ENCODE measurements around the gene HOXC12. TPM values are rescaled to one million over a fixed set of nuclear protein-coding genes. Genes with fewer than 3 reads are reported as not detected.

Gene HOXC12
- total RNA-seq, 2 experiments from 2014 or later: not detected

DNA sequence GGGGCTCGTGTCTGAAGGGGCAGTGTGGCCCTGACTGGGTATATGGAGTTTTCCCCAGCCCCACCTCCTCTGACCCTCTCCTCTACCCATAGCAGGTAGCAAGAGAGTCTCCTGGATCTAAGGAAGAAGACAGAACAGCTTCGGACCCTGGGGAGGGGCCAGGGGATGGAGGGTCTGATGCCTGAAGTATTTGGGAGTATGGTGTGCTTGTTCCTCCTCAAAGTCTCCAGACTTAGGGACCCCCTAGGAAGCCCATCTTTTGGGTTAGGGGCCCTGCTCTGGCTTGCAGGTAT is 53.5 kb downstream of the HOXC12 start:
- intact Hi-C loops (cut with micrococcal nuclease; ENCODE audit: unreplicated experiment): no loop called here
- no TSS peak for BruUV-seq (replicated peaks)
- TF ChIP-seq EZH2phosphoT487 (IDR thresholded peaks at IDR 0.05; ENCODE audit: borderline replicate concordance, low read depth, low read length): no peak
- no peak for TF ChIP-seq CTCF (conservative IDR thresholded peaks at IDR 0.05; ENCODE audit: low read length)
- no peak for DNase-seq (ENCODE audit: low spot score)
- Histone ChIP-seq H4K20me1 (ENCODE audit: insufficient read depth, low read length) (no peaks in the 10 kb centered on the region), H3K36me3 (ENCODE audit: insufficient read depth, low read length) (no peaks in the 10 kb centered on the region), H3K4me1 (ENCODE audit: insufficient read depth, low read length, poor library complexity, severe bottlenecking) (peaks cover 38% of the 10 kb centered on the region), H3K79me2 (ENCODE audit: insufficient read depth, low read depth, low read length) (no peaks in the 10 kb centered on the region), H3K9me2 (ENCODE audit: insufficient read depth, low read length) (no peaks in the 10 kb centered on the region), H3K27ac (ENCODE audit: low read depth, low read length, poor library complexity, severe bottlenecking) (no peak overlapping the region), H3K4me3 (ENCODE audit: low read depth, low read length, poor library complexity, severe bottlenecking) (no peak overlapping the region), H3K4me2 (ENCODE audit: low read length) (no peak overlapping the region), H2AFZ (ENCODE audit: low read length) (no peak overlapping the region), H3K9me3 (ENCODE audit: low read length) (no peaks in the 10 kb centered on the region)
- ChIA-PET CTCF (ENCODE audit: unreplicated experiment) (interaction anchor here (0.6 kb wide), 1 partner anchor 255 kb away, joined by 3 read pairs; no protein-coding TSS in a partner anchor), POLR2A (interaction anchor here (1.4 to 1.6 kb wide), 2 partner anchors 9 to 45 kb away, joined by 4 read pairs; partner anchors contain the start of gene HOXC4)

Small RNA genes lying within 50 kb of the gene (microRNA-seq; reads per million reads assigned to microRNA genes)
- 6.1 reads per million for gene MIR196A2 (ENCODE audit: borderline replicate concordance)

Small RNA genes lying within 50 kb of the gene (small RNA-seq; reads per million reads assigned to genes)
- gene AC012531.3: not detected
- gene AC012531.4: not detected
- gene MIR196A2: not detected
- not detected for gene RF01905
- not detected for gene RF01906

Other genes starting within 250 kb of the HOXC12 start
- gene CALCOCO1, start 227.5 kb upstream of the HOXC12 start, total RNA-seq (2014; rRNA removed; shearing (Covaris generic)): 12.8 and 18.9 TPM in 2 replicates
- gene CALCOCO1, start 227.5 kb upstream of the HOXC12 start, total RNA-seq (2022): 25.1 and 30.9 TPM in 2 replicates
- 0.67 and 0.76 TPM in 2 replicates for gene CISTR, start 202.9 kb upstream of the HOXC12 start, total RNA-seq (2014; rRNA removed; shearing (Covaris generic))
- 1.3 and 3.2 TPM in 2 replicates for gene CISTR, start 202.9 kb upstream of the HOXC12 start, total RNA-seq (2022)
- gene HOXC13, start 16.1 kb upstream of the HOXC12 start, total RNA-seq (2014; rRNA removed; shearing (Covaris generic)): 0.06 and 0.10 TPM in 2 replicates
- gene HOXC13, start 16.1 kb upstream of the HOXC12 start, total RNA-seq (2022): not detected in 2 replicates
- gene HOXC11, start 18.2 kb downstream of the HOXC12 start, total RNA-seq (2014; rRNA removed; shearing (Covaris generic)): 1.4 and 2.3 TPM in 2 replicates
- gene HOXC11, start 18.2 kb downstream of the HOXC12 start, total RNA-seq (2022): 2.7 and 3.8 TPM in 2 replicates
- 0.88 and 1.6 TPM in 2 replicates for gene HOTAIR, start 20.1 kb downstream of the HOXC12 start, total RNA-seq (2014; rRNA removed; shearing (Covaris generic))
- 3.6 and 5.3 TPM in 2 replicates for gene HOTAIR, start 20.1 kb downstream of the HOXC12 start, total RNA-seq (2022)
- 0.28 TPM in 1 of 2 replicates, not detected in the other for gene HOXC10, start 30.2 kb downstream of the HOXC12 start, total RNA-seq (2014; rRNA removed; shearing (Covaris generic))
- gene HOXC10, start 30.2 kb downstream of the HOXC12 start, total RNA-seq (2022): 0.25 TPM in 1 of 2 replicates, not detected in the other
- gene HOXC9, start 45.3 kb downstream of the HOXC12 start, total RNA-seq (2014; rRNA removed; shearing (Covaris generic)): not detected in 2 replicates
- 0.42 and 0.57 TPM in 2 replicates for gene HOXC9, start 45.3 kb downstream of the HOXC12 start, total RNA-seq (2022)
- gene HOXC8, start 54.1 kb downstream of the HOXC12 start, total RNA-seq (2014; rRNA removed; shearing (Covaris generic)): not detected in 2 replicates
- not detected in 2 replicates for gene HOXC8, start 54.1 kb downstream of the HOXC12 start, total RNA-seq (2022)
- 0.92 and 1.6 TPM in 2 replicates for gene HOXC6, start 73.5 kb downstream of the HOXC12 start, total RNA-seq (2014; rRNA removed; shearing (Covaris generic))
- gene HOXC6, start 73.5 kb downstream of the HOXC12 start, total RNA-seq (2022): 2.7 and 3.7 TPM in 2 replicates
- gene HOXC5, start 78.1 kb downstream of the HOXC12 start, total RNA-seq (2014; rRNA removed; shearing (Covaris generic)): not detected in 2 replicates
- gene HOXC5, start 78.1 kb downstream of the HOXC12 start, total RNA-seq (2022): not detected in 2 replicates
- 6.2 and 7.1 TPM in 2 replicates for gene HOXC4, start 98.9 kb downstream of the HOXC12 start, total RNA-seq (2014; rRNA removed; shearing (Covaris generic))
- 20.0 and 20.1 TPM in 2 replicates for gene HOXC4, start 98.9 kb downstream of the HOXC12 start, total RNA-seq (2022)
- gene SMUG1, start 234.1 kb downstream of the HOXC12 start, total RNA-seq (2014; rRNA removed; shearing (Covaris generic)): 28.2 and 42.5 TPM in 2 replicates
- 36.0 and 37.9 TPM in 2 replicates for gene SMUG1, start 234.1 kb downstream of the HOXC12 start, total RNA-seq (2022)

Data from OCI-LY7 (cell line).